NCI-H82 treated with DMSO at 0.1 percent for 48 hours (cell line): ENCODE data around the gene SLX9.
"Not testable (repeated sequence)": the region's sequence is repeated elsewhere in the genome, so short reads cannot be mapped to it uniquely, and the experiment has no call there.

Experiments used
- DNase-seq: peaks from one replicate; lab custom pipeline; 2025; ENCODE audit not compliant: unreplicated experiment; lab: John Stamatoyannopoulos, UW

SLX9 gene

GRCh38 chr21:44975720-44976555 is 36.1 kb downstream of the SLX9 start:
- DNase-seq = no peak

- DNase-seq = not testable (repeated sequence)
Observed at GRCh38 chr21:44976556-44977393, 36.9 kb downstream of the SLX9 start.

DNA sequence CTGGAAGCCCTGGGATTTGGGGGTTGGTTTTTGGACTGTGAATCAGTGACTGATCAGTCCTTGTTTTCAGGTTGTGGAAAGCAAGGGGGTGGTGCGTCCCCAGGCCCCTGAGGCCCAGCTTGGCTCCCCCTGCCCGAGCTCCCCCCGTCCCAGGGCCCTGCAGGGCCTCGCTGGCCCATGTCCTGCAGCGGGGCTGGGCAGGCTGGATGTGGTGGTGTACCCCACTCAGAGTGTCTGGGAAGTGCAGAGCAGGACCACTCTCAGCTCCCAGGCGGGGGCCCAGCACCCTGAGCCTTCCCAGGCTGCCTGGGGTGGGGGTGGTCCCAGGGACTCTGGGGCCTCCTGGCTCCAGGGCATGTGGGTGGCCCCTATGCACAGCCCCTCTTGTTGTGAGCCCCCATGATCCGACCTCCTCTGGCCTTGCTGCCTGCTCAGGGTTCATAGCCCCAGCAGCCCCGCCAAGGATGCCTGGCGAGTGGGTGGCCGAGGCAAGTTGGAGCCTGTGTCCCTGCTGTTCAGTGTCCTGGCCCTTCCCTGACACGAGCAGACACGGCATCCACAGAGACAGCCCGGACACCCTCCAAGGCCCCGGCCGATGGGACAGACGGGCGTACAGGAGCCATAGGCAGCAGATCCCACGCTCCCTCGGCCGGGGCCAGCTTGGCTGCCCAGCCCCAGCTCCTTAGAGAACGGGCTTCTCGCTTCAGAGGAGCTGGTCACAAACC is 37.9 kb downstream of the SLX9 start:
- no peak for DNase-seq

DNA sequence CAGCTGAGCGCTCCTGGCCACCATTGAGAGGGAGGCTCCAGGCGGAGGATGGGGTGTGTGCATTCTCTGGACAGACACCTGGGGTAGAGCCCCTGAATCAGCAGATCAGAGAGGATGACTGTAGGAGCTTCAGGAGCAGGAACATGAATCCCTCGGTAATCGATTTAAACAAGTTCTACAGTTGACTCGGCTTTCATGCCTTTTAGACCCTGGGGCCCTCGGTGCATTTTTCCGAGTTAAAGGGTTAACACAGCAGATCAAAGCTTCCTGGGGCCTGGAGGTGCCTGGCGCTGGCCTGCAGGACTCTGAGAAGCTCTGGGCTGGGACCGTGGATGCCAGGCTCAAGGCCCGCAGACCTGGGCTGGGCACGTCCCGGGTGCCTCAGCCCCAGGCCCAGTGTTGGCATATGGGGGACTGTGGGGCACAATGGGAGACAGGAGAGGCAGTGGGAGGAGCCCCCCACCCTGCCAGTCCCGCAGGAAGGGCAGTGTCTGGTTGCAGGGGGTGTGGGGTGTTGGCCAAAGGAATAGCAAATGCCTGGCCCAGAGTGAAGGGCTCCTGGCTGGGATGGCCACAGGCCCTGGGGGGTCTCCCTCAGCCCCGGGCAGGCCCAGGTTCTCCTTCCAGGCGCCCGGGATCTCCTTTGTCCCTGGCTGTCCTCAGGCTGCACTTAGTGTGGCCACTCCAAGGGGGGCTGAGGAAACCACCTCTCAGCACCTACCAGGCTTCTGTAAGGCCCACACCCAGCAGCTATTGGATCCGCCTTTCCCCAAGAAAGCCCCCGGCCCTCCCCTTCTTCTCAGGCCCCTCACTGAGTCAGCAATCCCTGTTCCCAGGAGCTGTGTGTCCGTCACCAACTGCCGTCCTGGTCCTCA is 40.1 kb downstream of the SLX9 start:
- DNase-seq = no peak

DNA sequence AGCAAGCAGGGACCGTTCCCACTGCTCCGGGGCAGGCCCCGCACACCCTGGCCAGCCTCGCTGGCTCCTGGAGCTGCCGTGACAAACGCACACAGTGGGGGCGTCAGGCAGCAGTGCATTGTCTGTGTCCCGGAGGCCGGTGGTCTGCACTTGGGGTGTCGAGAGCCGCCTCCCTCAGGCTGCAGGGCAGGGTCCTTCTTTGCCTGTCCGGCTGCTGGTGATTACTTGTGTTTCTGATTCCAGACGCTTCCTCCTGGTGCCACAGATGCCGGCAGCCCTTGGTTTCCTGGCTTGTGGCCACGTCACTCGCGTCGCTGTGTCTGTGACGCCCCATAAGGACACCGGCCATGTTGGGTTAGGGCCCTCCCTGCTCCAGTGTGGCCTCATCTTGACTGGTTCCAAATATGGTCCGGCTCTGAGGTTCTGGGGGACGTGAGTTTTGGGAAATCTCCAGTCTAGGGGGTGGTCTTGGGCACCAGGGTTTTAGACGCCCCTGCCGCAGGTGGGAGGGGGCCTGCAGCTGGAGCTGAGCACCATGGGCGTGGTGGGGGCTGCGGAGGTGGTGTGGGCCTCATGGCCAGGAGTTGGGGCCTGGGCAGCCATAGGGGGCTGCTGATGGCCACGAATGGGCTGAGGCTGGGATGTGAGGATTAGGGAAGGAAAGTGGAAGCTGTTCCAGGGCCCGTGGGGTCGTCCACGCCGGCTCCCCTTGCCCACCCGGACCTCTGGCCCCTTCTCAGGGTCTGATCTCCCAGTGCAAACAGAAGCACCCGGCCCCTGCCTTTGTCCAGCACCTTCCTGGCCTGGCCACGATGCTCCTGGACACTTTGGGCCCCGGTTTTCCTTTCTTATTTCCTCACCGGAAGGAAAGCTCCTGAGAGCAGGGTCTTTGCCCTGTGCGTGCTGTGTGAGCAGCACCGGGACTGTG is 41.0 kb downstream of the SLX9 start:
- DNase-seq = no peak

GRCh38 chr21:44982558-44983250 is 42.9 kb downstream of the SLX9 start:
- DNase-seq = no peak

- DNase-seq = no peak
Observed at GRCh38 chr21:44983421-44984206, 43.8 kb downstream of the SLX9 start.

GRCh38 chr21:44984428-44984791 is 44.6 kb downstream of the SLX9 start:
- DNase-seq = no peak

DNA sequence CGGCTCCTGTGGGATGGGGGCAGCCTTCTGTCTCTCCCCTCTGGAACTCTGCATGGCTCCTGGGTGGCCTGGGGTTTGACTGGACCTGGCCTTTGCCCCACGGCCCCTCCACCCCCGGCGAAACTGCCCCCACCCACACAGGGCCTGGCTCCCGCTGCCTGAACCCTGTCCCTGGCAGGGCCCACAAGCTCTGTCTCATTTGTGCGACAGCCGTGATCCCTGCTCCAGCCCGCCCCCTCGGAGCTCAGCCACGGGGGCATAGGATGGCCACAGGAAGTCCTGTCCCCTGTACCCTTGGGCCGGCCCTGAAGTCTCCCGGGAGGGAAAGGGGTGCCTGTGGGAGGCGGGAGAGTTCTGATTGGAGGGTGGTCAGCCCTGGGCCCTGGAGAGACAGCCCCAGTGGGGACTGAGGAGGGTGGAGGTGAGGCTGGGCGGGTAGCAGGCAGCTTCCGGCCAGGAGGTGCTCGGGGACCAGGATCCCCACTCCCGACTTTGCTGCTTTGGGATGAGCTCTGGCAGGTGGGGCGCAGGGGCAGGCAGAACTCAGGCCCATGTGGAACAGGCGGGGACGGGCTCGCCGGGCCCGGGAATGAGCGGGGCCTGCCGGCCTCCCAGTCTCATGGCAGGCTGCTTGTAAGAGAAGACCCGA is 45.1 kb downstream of the SLX9 start:
- no peak for DNase-seq

- DNase-seq = no peak
Observed at GRCh38 chr21:44985441-44986401, 45.9 kb downstream of the SLX9 start.

- no peak for DNase-seq
Observed at GRCh38 chr21:44986471-44987291, 46.9 kb downstream of the SLX9 start.

GRCh38 chr21:44987301-44987885 is 47.6 kb downstream of the SLX9 start:
- no peak for DNase-seq

DNA sequence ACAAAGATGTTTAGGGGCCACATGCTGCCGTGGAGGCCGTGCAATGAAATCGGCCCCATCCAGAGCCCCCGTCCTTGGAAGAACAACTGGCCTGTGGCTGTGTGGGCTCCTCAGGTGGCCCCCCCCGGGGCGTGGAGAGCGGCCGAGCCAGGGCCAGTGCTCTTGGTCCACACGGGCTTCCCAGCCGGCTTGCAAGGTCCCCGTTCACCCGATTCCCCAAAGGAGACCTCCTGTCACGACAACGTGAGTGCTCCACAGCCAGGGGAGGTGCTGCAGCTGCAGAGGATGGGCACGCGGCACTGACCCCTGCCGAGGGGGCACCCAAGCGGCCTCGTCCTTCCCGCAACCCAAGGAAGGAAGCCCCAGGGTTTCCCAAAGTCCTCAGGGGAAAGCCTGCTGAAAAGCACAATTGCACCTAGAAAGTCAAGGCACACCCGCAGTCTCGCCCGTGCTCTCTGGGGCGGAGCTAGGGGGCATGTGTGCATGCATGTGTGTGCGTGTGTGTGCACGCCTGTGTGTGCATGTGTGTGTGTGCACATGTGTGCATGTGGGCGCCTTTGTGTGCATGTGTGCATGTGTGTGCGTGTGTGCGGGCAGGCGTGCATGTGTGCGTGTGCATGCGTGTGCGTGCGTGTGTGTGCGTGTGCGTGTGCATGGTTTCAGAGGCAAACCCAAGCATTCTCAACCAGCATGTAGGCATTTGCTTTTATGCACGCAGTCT is 48.2 kb downstream of the SLX9 start:
- DNase-seq = no peak
